NCI-H1092 treated with DMSO at 0.1 percent for 48 hours (cell line): ENCODE measurements around the gene PMF1.
"Not testable (repeated sequence)": the region's sequence is repeated elsewhere in the genome, so short reads cannot be mapped to it uniquely, and the experiment has no call there.

Experiments used
- DNase-seq: peaks from one replicate; lab custom pipeline; 2025; lab: John Stamatoyannopoulos, UW

The PMF1 gene, protein sequence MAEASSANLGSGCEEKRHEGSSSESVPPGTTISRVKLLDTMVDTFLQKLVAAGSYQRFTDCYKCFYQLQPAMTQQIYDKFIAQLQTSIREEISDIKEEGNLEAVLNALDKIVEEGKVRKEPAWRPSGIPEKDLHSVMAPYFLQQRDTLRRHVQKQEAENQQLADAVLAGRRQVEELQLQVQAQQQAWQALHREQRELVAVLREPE

DNA sequence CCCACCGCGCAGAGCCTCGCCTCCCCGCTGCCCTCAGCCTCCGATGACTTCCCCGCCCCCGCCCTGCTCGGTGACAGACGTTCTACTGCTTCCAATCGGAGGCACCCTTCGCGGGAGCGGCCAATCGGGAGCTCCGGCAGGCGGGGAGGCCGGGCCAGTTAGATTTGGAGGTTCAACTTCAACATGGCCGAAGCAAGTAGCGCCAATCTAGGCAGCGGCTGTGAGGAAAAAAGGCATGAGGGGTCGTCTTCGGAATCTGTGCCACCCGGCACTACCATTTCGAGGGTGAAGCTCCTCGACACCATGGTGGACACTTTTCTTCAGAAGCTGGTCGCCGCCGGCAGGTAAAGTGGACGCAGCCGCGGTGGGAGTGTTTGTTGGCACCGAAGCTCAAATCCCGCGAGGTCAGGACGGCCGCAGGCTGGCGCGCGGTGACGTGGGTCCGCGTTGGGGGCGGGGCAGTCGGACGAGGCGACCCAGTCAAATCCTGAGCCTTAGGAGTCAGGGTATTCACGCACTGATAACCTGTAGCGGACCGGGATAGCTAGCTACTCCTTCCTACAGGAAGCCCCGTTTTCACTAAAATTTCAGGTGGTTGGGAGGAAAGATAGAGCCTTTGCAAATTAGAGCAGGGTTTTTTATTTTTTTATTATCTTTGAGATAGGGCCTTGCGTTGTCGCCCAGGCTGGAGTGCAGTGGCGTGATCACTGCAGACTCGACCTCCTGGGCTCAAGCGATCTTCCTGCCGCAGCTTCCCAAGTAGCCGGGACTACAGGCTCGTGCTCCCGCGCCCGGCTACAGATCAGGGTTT lies at the start of gene PMF1:
Gene PMF1 (plus strand): TSS at position 175 of the 811 bp plus-strand sequence. CDS start 9 bp downstream, at position 184.
- peak; percentile 99 for DNase-seq

DNA sequence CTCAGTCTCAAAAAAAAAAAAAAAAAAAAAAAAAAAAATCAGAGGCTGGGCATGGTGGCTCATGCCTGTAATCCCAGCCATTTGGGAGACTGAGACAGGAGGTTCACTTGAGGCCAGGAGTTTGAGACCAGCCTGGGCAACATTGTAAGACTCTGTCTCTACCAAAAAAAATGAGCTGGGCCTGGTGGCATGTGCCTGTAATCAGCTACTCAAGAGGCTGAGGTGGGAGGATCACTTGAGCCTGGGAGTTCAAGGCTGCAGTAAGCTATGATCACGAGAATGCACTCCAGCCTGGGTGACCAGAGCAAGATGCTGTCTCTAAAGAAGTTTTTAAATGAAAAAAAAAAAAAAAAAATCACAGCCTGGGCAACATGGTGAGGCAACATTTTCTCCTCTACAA lies 49.1 kb upstream of the PMF1 start:
- DNase-seq, result no peak

DNA sequence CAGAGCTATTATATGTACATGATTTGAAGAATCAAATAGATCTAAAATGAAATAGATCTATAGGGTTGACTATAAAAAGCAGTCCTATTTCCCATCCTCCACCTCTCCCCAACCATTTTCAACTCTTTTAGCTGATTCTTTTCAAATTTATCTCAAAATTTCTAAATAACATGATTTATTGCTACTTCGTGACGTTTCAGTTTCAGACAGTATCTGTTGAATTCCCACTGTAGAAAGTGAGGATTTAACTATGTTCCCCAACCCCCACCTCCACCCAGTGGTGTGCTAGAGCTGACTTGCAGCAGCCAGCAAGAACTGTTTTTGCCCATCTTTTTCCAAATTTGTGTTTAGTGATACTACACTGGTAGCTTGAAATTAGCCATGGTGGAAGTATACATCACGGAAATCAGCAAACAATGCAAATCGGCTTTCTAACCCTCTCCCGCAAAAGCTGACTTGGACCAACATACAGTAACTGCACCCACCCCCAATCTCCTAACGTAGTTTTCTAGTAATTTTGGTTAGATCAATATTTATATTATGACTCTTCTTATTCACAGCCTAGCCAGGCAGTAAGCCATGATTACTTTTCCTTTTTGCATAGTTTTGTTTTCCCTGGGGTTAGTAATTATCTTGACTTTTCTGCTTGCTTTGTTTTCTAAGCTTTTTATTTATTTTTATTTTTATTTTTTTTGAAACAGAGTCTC lies 48.5 kb upstream of the PMF1 start:
- no peak for DNase-seq

DNA sequence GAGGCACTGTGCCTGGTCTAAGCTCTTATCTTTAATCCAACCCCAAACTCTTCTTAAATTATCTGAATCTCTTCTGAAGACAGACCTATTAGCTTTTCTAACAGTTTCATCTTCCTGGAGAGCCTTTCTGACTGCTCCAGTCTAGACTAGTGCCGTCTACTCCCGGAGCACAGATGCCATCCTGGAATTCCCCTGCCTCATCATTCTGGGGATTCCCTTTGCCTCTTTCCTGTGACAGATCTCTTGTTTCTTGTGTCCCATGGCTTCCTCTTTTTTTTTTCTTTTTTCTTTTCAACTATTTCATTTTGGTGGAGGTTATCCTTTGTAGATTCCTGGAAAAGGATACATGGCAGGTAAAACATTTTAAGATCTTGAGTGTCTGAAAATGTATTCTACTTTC lies 47.7 kb upstream of the PMF1 start:
- DNase-seq, result no peak

DNA sequence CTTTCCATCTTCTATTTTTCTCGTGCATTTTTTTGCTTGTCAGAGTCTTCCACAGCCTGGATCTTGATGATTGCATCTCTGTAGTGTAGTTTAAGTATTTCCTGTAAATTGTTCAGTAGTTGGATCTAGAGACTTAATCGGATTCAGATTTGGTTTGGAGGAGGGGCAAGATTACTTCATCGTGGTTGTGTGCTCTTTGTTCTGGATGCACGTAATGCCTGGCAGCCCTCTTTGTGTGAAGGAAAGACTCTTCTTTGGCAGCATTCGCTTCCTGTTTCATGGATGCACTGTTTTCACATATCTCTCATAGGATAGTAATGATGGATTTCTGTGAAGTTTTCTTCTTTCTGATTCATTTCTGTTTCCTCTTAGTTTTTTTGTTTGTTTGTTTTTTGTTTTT lies 45.3 kb upstream of the PMF1 start:
- no peak for DNase-seq

DNA sequence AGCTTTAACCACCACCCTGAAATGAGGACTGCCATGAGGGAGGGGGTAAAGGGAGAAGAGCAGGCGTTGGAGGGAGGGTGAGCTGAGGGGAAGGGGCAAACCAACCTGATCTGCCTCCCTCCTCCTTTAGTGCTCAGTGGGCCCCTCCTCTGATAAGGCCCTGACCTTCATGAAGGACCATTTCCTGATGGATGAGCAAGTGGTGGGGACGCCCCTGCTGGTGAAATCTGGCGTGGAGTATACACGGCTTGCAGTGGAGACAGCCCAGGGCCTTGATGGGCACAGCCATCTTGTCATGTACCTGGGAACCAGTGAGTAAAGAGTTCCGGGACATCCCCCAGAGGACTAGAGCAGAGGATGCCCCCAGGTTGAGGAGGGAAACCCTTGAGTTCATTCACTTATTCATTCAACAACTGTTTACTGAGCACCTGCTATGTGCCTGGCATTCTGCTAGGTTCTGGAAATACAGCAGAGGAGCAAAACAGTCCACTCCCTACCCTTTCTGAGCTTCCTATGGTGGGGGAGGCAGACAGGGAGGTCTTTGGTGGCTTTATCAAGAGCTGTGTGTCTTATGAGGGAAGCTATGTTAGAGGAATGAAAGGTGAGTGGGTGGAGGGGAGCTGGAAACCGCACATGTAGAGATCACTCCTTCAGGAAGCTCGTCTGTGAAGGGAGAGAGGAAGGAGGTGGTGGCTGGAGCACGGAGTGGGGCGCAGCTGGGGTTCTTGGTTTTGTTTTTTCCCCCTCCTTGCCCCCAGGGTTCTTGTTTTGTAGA lies 39.9 kb upstream of the PMF1 start:
- no peak for DNase-seq

DNA sequence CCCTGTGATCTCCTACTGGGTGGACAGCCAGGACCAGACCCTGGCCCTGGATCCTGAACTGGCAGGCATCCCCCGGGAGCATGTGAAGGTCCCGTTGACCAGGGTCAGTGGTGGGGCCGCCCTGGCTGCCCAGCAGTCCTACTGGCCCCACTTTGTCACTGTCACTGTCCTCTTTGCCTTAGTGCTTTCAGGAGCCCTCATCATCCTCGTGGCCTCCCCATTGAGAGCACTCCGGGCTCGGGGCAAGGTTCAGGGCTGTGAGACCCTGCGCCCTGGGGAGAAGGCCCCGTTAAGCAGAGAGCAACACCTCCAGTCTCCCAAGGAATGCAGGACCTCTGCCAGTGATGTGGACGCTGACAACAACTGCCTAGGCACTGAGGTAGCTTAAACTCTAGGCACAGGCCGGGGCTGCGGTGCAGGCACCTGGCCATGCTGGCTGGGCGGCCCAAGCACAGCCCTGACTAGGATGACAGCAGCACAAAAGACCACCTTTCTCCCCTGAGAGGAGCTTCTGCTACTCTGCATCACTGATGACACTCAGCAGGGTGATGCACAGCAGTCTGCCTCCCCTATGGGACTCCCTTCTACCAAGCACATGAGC lies 36.1 kb upstream of the PMF1 start:
- no peak for DNase-seq

DNA sequence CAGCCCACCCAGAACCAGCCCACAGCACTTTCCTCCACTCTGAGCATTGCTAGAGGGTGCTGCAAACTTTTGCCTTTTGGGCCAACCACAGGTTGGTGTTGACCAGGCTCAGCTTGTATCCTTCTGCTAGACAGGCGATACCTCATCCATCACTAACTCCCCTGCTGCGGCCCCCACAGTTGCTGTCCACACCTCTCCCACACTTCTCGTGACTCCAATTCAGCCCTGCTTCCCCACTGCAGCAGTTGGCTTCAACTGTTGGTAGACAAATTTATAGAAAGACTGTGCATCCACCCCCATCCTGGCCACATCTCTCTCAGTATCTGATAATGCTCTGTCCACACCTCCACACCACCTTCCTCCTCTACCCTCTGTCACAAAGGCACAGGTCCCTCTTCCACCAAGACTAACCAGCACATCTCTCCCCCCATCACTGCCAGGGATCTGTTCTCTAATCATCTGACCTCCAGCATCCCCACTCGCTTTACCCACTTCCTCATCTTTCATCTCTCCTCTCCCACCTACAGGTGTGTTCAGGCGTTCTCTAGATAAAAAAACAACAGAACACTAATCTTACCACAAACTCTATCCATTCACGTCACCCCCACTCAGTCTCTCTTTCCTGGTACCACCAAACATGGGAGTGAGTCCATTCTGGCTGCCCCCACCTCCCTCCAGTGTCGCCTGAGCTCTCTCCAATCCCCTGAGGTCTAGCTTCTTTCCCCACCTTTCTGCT lies 34.7 kb upstream of the PMF1 start:
- no peak for DNase-seq

DNA sequence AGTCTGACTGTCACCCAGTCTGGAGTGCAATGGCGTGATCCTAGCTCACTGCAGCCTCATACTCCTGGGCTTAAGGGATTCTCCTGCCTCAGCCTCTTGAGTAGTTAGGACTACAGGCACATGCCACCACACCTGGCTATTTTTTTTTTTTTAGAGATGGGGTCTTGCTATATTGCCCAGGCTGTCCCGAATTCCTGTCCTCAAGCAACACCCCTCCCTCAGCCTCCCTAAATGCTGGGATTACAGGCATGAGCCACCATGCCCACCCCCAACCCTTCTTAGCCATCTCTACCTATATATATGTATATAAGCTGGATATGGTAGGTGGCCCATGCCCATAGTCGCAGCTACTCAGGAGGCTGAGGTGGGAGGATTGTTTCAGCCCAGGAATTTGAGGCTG lies 32.3 kb upstream of the PMF1 start:
- no peak for DNase-seq

DNA sequence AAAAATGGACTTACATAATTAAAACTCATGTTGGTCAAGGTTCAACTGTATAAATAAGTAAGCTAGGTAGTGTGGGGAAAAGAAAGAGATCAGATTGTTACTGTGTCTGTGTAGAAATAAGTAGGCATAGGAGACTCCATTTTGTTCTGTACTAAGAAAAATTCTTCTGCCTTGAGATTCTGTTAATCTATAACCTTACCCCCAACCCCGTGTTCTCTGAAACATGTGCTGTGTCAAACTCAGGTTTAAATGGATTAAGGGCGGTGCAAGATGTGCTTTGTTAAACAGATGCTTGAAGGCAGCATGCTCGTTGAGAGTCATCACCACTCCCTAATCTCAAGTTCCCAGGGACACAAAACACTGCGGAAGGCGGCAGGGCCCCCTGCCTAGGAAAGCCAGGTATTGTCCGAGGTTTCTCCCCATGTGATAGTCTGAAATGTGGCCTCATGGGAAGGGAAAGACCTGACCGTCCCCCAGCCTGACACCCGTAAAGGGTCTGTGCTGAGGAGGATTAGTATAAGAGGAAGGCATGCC lies 31.3 kb upstream of the PMF1 start:
- DNase-seq, result not testable (repeated sequence)

DNA sequence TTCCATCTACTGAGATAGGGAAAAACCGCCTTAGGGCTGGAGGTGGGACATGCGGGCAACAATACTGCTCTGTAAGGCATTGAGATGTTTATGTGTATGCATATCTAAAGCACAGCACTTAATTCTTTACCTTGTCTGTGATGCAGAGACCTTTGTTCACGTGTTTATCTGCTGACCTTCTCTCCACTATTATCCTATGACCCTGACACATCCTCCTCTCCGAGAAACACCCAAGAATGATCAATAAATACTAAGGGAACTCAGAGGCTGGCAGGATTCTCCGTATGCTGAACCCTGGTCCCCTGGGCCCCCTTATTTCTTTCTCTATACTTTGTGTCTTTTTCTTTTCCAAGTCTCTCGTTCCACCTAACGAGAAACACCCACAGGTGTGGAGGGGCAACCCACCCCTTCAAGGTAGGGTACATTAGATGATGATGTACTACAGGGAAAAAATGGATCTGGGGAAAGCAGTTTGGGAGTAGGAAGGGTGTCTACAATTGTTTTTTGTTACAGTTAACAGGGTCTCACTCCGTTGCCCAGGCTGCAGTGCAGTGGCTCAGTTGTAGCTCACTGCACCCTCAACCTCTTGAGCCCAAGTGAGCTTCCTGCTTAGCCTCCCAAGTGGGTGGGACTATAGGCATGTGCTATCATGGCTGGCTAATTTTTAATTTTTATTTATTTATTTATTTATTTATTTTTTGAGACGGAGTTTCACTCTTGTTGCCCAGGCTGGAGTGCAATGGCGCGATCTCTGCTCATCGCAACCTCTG lies 30.6 kb upstream of the PMF1 start:
- not testable (repeated sequence) for DNase-seq

DNA sequence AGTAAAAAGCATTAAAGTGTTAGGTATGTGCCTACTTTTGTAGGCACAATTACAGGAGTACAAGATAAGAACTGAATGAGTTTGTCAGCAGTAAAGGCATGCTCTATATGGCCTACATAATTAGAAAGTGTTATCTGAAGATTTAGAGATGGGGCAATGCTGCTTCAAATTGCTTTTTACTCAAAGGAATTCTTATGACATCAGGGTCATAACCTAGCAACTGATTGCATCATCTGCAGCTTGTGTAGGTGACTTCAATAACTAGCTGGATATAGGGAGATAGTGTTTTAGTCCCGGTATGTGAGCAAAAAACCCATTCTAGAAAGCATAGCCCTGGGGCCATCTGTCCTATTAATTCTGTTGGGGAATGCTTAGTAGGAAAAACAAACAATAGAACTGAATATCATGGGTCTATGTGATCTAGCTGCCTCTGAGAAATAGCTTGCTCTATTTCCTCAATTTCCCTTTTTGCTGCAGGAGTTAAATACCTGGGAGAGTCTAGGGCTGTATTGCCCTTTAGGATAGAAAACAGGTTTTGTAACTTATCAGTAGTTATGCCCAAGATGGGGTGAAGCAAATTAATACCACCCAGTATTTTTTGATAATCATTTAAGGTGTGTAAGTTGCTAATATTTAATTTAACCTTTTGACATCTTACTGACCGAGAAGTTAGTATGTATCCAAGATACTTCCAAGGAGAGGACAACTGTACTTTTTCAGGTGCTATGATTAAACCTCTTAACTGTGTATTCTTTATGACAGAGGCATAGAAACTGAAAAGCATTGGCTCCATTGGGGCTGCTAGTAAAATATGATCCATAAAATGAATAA lies 26.2 kb upstream of the PMF1 start:
- not testable (repeated sequence) for DNase-seq

DNA sequence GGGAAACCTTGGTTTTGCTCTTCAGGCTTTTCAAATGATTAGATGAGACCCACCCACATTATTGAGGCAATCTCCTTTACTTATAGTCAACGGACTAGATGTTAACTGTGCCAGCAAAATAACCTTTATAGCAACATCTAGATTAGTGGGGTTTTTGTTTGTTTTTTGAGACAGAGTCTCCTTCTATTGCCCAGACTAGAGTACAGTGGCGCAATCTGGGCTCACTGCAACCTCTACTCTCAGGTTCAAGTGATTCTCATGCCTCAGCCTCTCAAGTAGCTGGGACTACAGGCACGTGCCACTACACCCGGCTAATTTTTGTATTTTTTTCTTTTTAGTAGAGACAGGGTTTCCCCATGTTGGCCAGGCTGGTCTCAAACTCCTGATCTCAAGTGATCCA lies 22.5 kb upstream of the PMF1 start:
- not testable (repeated sequence) for DNase-seq

DNA sequence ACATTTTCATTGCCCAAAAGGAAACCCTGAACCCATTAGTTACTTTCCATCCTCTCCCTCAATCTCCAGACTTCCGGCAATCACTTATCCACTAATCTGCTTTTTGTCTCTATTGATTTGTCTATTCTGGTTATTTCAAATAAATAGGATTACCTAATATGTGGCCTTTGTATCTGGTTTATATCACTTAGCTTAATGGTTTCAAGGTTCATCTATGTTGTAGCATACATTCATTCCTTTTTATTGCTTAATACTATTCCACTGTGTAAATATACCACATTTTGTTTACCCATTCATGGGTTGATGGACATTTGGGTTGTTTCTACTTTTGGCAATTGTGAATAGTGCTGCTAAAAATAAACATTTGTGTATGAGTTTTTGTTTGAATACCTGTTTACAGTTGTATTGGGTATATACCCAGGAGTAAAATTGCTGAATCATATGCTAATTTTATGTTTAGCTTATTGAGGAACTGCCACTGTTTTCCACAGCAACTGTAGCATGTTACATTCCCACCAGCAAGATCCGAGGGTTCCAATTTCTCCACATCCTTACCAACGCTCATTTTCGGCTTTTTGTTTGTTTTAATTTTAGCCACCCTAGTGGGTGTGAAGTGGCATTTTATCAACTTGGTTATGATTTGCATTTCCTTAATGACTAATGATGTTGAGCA lies 21.4 kb upstream of the PMF1 start:
- no peak for DNase-seq

DNA sequence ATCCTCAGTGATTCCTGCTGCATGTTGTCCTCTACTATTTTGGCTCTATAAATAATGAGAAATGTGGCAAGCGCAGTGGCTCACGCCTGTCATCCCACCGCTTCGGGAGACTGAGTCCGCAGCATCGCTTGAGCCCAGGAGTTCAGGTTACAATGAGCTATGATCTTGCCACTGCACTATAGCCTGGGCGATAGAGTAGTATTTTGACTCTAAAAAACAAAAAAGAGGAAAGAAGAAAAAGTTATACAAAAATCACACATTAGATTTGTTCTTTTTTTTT lies 19.7 kb upstream of the PMF1 start:
- peak; percentile 48 for DNase-seq

DNA sequence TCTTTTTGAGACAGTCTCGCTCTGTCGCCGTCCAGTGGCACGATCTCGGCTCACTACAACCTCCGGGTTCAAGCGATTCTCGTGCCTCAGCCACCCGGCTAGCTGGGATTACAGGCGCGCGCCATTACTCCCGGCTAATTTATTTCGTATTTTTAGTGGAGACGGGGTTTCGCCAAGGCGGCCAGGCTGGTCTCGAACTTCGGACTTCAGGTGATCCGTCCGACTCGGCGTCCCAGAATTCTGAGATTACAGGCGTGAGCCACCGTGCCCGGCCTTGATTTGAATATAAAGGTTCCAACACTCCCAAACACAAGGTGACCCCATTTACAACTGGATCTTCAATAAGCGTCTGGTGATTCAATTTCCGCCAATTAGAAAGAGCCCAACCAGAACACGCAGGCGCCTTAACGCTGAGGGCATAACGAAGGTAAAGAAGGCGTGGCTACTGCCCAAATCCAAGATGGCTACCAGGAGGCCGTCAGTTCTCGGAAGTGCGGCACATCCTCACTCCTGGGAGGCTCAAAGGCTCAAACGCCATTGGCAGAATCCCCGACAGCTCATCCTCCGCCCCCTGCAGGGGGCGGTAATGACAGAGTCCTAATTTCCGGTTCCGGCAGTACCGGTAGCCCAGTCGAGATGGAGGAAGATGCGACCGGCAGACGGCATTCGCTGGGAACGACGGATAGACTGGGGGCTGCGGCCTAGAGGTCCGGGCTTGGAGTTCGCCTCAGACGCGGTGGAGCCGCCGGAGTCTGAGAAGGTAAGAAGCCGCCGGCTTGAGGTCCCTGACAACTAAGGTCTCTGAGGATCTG lies 19.1 kb upstream of the PMF1 start, which contains the start of gene SLC25A44:
Gene SLC25A44 (plus strand): TSS at position 617 of the 812 bp plus-strand sequence. CDS start 5,744 bp downstream, outside the sequence.
- peak; percentile 99 for DNase-seq

DNA sequence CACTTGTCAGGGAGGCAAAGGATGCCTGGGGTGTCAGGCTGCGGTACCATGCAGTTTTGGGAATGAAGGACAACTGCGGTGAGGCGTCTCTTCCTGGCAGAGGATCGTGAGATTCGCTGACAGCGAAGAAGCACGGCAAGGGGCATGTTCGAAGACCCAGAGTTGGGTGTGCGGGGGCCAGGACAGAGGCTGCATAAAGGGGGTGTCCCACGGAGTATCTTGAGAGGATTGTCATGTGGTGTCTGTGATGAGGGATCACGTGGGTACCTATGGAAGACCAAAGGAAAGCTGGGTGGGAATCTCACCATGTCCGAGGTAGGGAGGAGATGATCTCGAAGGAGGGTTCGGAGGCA lies 18.5 kb upstream of the PMF1 start:
- DNase-seq, result no peak

DNA sequence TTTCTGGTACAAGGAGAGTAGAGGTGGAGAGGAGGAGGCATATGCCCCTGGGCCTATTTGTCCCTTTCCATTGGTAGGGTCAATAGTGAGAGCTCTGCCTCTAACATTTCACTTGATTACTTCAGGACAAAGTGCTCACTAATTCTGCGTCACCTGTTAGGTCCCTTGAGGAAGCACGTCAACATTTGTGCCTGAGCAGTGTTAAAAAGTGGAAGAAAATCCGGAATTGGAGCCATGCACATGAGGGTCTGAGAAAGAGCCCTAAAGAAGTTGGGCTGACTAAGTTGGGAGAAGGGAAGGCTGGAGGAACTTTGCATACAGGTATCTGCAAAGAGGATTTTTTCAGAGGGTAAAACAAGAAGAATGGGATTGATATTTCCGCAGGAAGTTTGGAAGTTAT lies 17.0 kb upstream of the PMF1 start:
- no peak for DNase-seq
